Urinary bladder (tissue), 4 donors: ENCODE results near the gene DMRT1. TPM values are rescaled to one million over a fixed set of nuclear protein-coding genes. Genes with fewer than 3 reads are reported as not detected.

Experiments
- DNase-seq: peaks from one replicate; pipeline ENCODE4 v3.0.0-alpha.2; 2015; ENCODE audit errors: extremely low spot score
- H3K27ac ChIP-seq: one replicate; pipeline ENCODE4 v1.5.1; 2013; ENCODE audit warnings: low read depth, mild to moderate bottlenecking, moderate library complexity
- H3K36me3 ChIP-seq: one replicate; pipeline ENCODE4 v1.6.1; 2013; ENCODE audit warnings: mild to moderate bottlenecking, moderate library complexity; ENCODE audit not compliant: insufficient read depth
- H3K4me1 ChIP-seq: one replicate; pipeline ENCODE4 v1.6.1; 2013; ENCODE audit warnings: mild to moderate bottlenecking, moderate library complexity; ENCODE audit not compliant: insufficient read depth
- H3K4me3 ChIP-seq: one replicate; pipeline ENCODE4 v1.5.1; 2013; ENCODE audit warnings: low read depth, low read length
- WGBS: extraction: QIAGEN DNeasy Blood & Tissue Kit; methylation state at CpG from one replicate; pipeline ENCODE4 v1.1.7; 2013; 5-methylcytosine and 5-hydroxymethylcytosine counted together
- polyA plus RNA-seq: library from polyadenylated mRNA; stranded (reverse); fragments of 200-250 nt; gene quantifications from one replicate; pipeline ENCODE4 v1.2.3, GENCODE V29; 2013
- total RNA-seq: library from RNA; depleted of rRNA; stranded (reverse); fragments of >200 nt; gene quantifications from one replicate; pipeline ENCODE4 v1.2.3, GENCODE V29; 2014
- donor health status: healthy with polysubstance abuse.
- donor health status: healthy.

DMRT1 gene
- total and polyA plus RNA-seq, 2 donors = not detected

DNA sequence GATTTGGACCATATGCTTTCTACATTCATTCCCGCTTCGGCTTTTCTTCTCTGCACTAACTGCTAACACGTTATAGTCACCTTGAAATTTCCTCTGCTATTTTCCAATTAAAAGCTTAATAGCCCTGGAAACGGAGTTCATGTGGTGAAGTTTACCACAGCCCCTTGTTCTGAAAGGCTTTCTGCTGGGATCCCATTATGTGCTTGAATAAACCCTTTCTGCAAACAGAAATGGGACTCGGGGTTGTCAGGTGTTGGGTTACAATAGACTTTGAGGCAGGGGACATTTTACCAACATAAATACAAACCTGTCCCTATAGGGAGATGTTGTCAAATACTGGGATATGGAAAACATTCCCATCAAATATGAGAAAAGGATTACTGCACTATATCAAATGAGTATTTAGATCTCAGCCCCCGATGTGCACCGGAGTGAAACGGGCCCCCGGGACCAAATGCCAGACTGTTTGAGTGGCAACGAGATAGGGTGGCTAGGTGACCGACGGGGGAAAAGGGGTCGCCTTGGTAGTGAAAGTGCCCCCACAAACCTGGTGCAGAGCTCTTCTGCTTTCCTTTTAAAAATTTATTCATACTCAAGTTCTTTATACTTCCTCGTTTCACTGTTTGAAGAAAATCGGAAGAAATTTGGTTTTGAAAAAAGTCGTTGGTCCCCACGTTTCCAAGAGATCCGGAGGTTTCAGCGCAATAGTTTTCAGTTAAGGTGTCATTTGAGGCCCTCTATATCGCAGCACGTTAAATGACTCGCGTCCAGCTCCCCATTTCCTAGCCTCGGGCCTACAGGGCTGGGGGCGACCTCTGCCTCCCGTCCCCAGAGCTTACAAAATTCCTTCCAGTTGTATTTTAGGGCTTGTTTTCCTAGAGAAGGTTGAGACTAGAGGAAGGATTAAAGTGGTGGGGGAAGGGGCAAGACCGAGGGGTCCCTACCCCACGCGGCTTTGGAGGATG lies 132.8 kb downstream of the DMRT1 start:
- Histone ChIP-seq H3K27ac (no peak overlapping the region), H3K4me3 (no peak overlapping the region), H3K36me3 (no peaks in the 10 kb centered on the region), H3K4me1 (no peaks in the 10 kb centered on the region)
- 10% methylated on average over 29 of the region's 29 CpGs for WGBS
- no peak for DNase-seq

DNA sequence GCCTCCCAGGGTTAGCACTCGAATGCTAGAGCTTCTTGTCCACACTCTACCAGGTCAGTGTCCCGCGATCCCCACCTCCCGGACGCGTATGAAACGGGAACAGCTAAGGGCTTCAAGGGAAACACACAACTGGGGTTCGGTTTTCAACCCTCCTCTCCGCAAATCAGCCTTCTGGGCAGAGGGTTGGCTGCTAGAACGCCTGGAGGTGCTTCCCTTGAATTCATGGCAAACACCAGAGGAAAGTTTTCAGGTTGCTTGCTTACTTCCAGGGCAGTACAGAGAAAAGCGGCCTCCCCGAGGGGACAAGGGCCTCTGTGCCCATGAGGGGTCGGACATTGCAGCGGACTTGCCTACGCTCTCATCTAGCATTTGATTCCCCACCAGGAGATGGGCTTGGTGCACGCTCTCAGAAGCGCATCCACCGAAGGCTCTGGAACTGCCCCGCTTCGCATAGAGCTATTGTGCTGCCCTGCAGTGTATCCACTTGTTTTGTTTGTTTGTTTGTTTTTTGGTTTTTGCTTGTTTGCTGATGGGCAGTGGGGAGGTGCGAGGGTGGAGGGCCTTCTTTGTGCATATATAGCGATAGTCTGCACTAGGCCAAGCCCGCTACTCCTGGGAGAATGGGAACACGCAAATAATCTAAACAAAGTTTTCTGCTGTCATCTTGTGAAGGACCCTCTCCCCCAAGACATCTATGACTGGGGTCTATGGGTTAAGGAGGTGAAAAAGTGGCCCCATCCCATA lies 133.7 kb downstream of the DMRT1 start:
- no peak overlapping the region for H3K27ac ChIP-seq
- WGBS = 12% methylated on average over 24 of the region's 24 CpGs
- H3K4me1 ChIP-seq = no peaks in the 10 kb centered on the region
- no peak overlapping the region for H3K4me3 ChIP-seq
- no peaks in the 10 kb centered on the region for H3K36me3 ChIP-seq
- no peak for DNase-seq

DNA sequence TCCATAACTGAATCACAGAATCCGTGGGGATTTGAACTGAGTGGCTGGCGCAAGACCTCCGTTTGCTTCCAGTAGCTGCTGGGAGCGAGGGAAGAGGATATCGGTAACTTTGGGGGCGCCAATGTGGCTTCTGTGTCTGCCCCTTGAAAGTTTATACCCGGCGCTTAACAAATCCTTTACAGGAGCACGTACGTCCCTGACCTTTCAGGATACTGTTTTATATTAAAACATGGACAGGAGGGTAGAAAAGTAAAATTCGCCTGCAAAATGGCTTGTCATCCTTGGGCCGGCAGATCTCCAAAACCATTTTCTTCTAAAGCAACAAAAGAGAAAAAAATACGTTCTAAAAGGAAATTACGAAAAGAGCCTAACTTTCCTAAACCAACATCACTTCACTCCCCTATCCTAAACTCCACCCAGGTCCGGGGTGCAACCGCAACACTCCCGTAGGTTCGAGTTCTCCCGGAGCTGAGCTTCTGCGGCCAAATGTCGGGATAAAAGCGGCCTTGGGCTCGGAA lies 134.3 kb downstream of the DMRT1 start:
- no peak overlapping the region for H3K4me3 ChIP-seq
- H3K27ac ChIP-seq = no peak overlapping the region
- 5% methylated on average over 23 of the region's 23 CpGs for WGBS

DNA sequence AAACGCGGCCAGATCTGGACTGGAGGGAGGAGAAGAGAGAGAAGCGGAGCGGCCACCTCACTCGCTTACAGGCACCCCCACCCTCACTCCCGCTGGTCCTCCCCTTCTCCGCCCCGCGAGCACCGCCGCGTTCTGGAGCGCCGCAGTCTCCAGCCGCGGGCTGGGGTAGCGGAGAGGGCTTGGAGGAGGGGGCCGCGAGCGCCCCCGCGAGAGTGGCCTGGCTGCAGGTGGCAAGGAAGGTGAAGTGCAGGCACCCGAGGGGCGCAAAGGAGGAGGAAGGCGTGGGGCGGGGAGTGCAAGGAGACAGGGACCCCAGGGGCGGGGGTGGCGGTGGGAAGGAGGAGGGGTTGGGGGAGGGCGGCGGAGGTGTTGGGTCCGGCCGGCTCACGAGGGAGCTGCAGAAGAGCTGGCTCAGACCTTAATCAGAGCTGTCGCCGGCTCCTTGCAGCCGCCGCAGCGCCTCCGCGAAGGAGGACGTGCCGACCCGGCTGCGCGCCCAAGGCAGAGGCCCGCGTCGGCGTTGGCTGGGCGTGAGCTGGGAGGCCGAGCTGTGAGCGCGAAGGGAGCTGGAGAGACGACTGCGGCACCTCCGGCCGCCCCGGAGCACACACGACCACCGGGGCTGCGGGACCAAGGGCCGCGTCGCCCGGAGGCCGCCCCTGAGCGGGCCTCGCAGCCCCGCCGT lies 134.9 kb downstream of the DMRT1 start, which contains the start of gene DMRT3:
Gene DMRT3 (plus strand): TSS at position 398 of the 685 bp plus-strand sequence. CDS start 347 bp downstream, outside the sequence.
- Histone ChIP-seq H3K4me1 (no peaks in the 10 kb centered on the region), H3K36me3 (no peaks in the 10 kb centered on the region), H3K27ac (no peak within 1 kb of the TSS), H3K4me3 (no peak within 1 kb of the TSS)
- no peak for DNase-seq
- WGBS = 1% methylated on average over 69 of the region's 70 CpGs

More for the DNA sequence above, 134.3 kb downstream of the DMRT1 start:
- Histone ChIP-seq H3K36me3 (no peaks in the 10 kb centered on the region), H3K4me1 (no peaks in the 10 kb centered on the region)
- DNase-seq = no peak

DNA sequence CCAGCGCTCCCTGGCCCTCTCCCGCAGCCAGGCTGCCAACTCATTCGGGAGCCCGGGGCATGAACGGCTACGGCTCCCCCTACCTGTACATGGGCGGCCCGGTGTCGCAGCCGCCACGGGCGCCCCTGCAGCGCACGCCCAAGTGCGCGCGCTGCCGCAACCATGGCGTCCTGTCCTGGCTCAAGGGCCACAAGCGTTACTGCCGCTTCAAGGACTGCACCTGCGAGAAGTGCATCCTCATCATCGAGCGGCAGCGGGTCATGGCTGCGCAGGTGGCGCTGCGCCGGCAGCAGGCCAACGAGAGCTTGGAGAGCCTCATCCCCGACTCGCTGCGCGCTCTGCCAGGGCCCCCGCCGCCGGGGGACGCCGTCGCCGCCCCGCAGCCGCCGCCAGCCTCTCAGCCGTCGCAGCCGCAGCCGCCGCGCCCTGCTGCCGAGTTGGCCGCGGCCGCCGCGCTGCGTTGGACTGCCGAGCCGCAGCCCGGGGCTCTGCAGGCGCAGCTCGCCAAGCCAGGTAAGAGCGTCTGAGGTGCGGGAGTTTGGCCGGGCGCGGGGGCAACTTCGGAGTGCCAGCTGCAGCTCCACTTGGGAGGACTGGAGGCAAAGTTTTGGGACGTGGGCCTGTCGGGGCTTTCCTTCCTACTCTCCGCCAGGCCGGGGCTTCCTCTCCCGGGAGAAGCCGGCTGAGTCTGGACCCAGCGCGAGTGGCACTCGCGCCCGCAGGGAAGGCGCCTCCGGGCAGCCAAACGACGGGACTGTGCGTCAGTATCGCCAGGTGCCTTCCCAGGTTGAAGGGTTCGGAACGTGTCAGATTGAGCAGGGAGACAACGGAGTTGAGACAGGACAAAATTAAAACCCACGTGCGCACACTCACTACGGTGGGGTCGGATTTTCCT lies 135.7 kb downstream of the DMRT1 start:
- H3K4me3 ChIP-seq = no peak overlapping the region
- H3K36me3 ChIP-seq = no peaks in the 10 kb centered on the region
- no peaks in the 10 kb centered on the region for H3K4me1 ChIP-seq
- WGBS = 2% methylated on average over 92 of the region's 92 CpGs
- H3K27ac ChIP-seq = no peak overlapping the region
- no peak for DNase-seq

DNA sequence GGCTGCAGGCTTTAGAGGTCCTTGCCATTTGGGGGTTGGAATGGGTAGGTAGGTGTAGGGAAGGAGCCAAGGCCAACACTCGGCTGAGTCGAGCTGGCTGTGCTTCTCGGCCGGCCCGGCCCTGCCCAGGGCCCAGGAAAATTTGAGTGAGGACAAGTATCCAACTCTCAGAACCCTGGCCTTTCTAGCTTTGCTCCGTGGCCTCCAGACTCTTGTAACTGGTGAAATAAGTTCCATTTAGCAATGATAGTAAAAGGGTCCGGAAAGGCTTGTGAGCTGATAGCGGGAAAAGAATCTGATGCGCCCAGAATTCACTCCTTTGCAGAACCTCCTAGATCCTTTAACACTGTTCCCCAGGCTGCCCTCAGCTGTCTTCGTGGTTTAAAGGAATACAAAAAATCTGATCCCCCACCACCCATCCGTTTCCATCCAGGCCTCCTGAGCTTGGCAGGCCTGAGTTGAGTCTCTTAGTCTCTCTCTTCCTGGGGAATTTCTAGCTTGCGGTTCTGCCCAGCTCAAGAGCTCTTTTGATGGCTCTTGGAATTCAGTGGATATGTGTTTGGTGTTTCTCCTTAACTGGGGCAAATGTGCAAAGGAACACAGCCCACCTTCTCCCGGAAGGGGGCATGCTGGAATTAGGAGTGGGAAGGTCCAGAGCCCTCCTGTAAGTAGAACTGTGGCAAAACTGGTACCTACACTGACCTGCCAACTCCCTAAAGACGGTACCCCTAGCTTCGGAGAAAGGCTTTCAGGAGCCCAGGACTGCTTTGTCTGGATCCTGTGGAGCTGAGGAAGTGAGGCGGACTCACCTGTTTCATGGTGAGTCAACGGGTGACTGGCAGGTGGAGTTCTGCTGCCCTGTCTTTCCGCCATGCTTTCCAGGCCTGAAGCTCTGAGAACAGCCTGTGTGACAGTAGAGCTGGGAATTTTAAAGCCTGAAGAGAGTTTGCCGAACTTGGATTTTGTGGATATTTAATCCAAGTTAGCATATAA lies 136.6 kb downstream of the DMRT1 start:
- H3K4me1 ChIP-seq = no peaks in the 10 kb centered on the region

DNA sequence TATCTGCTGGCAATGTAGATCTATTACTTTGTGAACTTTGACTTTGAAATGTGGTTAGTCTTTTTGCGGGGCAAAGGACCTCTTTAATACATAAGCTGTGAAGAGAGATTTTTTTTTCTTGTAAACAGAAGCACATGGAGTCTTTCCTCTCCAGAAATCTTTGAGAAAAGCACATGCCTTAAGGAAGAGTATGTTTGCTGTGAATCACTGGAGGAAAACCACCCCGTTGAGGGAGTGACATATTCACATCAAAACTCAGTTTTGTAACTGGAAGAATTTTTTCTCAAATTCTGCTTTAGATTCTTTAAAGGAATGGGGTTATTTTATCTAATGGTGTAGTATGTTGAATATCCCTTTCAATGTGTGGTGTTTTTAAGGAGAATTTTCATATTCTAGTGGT lies 138.5 kb downstream of the DMRT1 start:
- WGBS = 16% methylated on average over 2 of the region's 2 CpGs
- Histone ChIP-seq H3K4me1 (no peaks in the 10 kb centered on the region), H3K27ac (no peak overlapping the region)

More for the DNA sequence above, 136.6 kb downstream of the DMRT1 start:
- WGBS = 27% methylated on average over 19 of the region's 19 CpGs
- DNase-seq = no peak
- H3K36me3 ChIP-seq = no peaks in the 10 kb centered on the region
- no peak overlapping the region for H3K4me3 ChIP-seq
- H3K27ac ChIP-seq = no peak overlapping the region

DNA sequence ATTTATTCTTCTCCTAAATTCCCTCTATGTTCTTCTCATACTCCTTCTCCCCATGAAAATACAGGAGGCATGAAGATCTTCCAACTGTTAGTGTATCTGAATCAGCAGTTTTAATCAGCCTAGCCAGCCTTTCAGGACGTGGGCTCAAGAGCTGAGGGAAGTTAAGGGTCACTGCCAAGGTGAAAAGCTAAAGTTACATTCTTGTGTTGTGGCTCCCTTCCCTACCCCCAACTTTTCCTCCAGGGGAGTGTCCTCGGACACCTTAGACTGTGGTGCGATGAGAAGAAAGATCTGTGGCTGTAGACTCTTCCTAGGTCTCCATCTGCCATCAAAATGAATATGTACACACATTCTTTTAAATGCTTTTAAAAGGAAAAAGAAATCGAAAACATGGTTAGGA lies 139.1 kb downstream of the DMRT1 start:
- WGBS = 9% methylated on average over 4 of the region's 4 CpGs
- Histone ChIP-seq H3K36me3 (no peaks in the 10 kb centered on the region), H3K27ac (no peak overlapping the region), H3K4me3 (no peak overlapping the region), H3K4me1 (no peaks in the 10 kb centered on the region)
- no peak for DNase-seq

More for the DNA sequence above, 138.5 kb downstream of the DMRT1 start:
- no peaks in the 10 kb centered on the region for H3K36me3 ChIP-seq
- no peak overlapping the region for H3K4me3 ChIP-seq
- no peak for DNase-seq

DNA sequence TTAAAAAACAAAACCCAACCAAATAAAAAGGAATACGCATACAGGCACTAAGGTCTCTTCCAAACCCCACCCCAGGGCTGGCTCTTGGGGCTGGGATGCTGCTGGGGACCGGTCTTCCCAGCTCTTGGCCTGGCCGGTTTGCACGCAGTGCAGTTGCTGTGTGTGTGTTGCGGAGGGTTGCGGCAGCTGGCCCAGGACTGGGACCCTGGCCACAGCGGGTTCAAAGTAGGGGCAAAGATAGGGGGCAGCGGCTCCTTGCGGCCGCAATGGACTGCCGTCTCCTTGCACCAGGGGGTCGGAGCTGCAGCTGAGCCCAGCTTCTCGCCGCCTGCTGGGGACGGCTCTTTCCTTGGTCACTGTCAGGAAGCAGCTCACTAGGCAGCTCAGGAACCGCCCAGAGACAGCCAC lies 140.0 kb downstream of the DMRT1 start:
- Histone ChIP-seq H3K4me1 (no peaks in the 10 kb centered on the region), H3K27ac (no peak overlapping the region), H3K4me3 (no peak overlapping the region), H3K36me3 (no peaks in the 10 kb centered on the region)
- 12% methylated on average over 16 of the region's 16 CpGs for WGBS
- DNase-seq = no peak

DNA sequence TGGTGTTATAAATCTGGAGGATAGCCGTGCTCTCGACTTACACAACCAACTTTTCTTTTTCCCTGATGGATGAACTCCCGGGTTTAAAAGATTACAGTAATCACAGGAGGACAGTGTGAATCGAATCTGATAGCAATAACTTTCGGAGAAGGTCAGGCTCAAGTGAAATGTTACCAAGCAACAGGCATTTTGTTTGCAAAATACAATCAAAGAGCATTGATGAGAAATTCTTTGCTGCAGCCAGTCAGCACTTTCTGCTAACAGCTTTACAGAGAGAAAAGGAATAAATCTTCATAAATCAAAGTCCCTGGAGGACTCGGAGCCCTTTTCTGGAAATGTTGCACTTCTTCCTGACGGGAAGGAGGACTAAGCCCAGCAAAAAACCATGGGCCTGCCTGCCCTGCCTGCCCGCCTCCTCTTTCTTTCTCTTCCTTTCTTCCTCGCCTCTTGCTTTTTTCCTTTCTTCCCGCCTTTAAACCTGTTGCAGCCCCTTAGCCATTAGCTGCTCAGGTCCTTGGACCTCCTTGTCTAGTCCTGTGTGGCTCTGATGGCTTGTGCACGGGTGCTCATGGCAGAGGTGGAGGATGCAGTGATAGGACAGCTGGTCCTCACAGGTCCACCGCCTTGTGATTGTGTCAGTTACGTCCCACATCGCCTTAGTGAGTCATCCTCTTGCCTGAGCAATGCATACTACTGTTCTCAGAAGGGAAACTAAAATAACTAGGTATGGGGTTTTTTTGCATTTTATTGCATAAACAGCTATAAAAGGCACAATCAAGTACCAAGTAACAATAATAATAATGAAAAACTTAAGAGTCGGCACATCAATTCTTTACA lies 141.1 kb downstream of the DMRT1 start:
- 33% methylated on average over 15 of the region's 15 CpGs for WGBS
- no peak for DNase-seq
- no peak overlapping the region for H3K27ac ChIP-seq

DNA sequence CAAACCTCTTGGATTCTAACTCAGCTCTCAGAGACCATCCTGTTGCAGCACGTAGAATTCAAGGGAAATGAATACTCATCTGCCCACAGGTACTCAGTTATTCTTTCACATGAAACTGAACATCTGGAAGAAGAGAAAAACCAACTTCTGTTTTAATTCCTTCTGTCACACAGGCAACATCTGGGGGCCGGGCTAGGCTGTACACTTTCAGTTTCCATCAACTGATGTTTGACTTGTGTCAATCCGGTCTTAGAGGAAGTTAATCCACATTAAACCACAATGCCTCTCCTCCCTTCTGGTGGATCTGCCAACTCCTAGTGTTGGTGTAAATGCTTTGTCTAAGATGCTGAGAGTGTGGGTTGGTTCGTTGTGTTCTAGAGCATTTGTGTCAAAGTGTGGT lies 152.5 kb downstream of the DMRT1 start:
- no peak for DNase-seq
- H3K27ac ChIP-seq = no peak overlapping the region
- no peaks in the 10 kb centered on the region for H3K4me1 ChIP-seq
- 80% methylated on average over 4 of the region's 4 CpGs for WGBS
- no peak overlapping the region for H3K4me3 ChIP-seq
- no peaks in the 10 kb centered on the region for H3K36me3 ChIP-seq

More for the DNA sequence above, 141.1 kb downstream of the DMRT1 start:
- Histone ChIP-seq H3K36me3 (no peaks in the 10 kb centered on the region), H3K4me1 (no peaks in the 10 kb centered on the region), H3K4me3 (no peak overlapping the region)
